ENCODE data around the gene ATG12. TPM values are rescaled to one million over a fixed set of nuclear protein-coding genes. Genes with fewer than 3 reads are reported as not detected.
A peak's percentile ranks its signal among the peaks of the same experiment; 100 is the strongest.

ATG12 gene
- total RNA-seq, 1 experiment from 2014 or later: 39.9 TPM

DNA sequence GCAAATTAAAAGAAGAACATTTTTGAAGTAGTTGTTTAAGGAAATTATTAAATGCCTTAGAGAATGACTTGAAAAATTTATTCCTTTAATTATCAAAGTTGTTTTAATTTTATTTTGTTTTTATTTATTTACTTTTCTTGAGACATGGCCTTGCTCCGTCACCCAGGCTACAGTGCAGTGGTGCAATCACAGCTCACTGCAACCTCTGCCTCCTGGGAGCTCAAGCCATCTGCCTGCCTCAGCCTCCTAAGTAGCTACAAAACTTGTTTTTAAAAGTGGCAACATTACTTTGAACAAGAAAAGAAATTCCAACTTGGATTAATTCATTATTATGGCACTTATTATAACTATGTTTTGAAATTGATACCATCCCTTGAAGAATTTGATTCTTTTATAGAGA, 53.9 kb downstream of the ATG12 start:
- Mint-ChIP-seq H3K36me3 (no peaks in the 10 kb centered on the region), H3K4me3 (no peak overlapping the region), H3K27ac (no peak overlapping the region), H3K27me3 (ENCODE audit: low read depth) (no peaks in the 10 kb centered on the region), H3K4me1 (peaks cover 17% of the 10 kb centered on the region), H3K9me3 (peaks cover 16% of the 10 kb centered on the region)
- TF ChIP-seq SP1 (CRISPR knock-in tag; conservative IDR thresholded peaks at IDR 0.05) (no peak), RELA (CRISPR knock-in tag; IDR thresholded peaks at IDR 0.05; ENCODE audit: borderline replicate concordance) (no peak), EMX1 (CRISPR knock-in tag; IDR thresholded peaks at IDR 0.05) (no peak), ZNF671 (CRISPR knock-in tag; IDR thresholded peaks at IDR 0.05) (no peak), GTF2I (CRISPR knock-in tag; conservative IDR thresholded peaks at IDR 0.05) (no peak), SMAD3 (CRISPR knock-in tag; IDR thresholded peaks at IDR 0.05; ENCODE audit: borderline replicate concordance) (no peak), NFYB (CRISPR knock-in tag; conservative IDR thresholded peaks at IDR 0.05; ENCODE audit: low read depth) (no peak)
- ATAC-seq: no peak
- ChIA-PET POLR2A (no interaction called here), CTCF (no interaction called here)
- DNase-seq (ENCODE audit: low spot score): no peak

DNA sequence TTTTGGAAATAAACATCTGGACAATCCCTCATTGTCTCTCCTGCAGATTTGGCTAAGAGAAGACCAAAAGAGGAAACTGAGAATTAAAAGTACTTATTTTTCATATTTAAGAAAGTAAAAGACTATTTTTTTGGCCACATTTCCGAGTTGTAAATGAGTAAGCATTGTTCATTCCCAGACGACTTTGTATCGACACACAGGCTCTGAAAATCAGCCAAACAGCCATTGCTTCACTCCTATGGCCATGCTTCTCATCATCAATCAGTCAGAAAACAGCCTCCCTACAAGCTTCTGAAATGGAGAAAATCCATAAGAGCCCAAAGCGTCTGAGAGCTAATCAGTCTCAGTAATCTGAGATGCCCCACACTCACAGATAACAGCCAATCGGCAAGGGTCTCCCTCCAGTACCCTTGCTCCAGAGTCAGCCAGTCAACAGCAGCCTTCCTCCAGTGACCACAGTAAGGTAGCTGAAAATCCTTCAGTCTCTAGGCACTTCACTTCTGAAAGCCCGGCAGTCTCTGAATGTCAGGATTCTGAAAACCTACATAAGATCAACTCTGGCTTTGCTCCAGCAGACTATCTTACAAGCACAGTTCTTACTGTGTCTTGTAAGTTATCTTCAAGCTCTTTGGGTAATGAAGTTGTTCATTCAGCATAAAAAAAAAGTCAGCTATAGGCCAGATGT, 55.8 kb downstream of the ATG12 start:
- Mint-ChIP-seq H3K4me3 (no peak overlapping the region), H3K9me3 (peaks cover 15% of the 10 kb centered on the region), H3K4me1 (peaks cover 17% of the 10 kb centered on the region), H3K27ac (peak overlapping the region; percentile 54), H3K36me3 (no peaks in the 10 kb centered on the region), H3K27me3 (ENCODE audit: low read depth) (no peaks in the 10 kb centered on the region)
- CTCF ChIA-PET: interaction anchor here (0.7 to 1.3 kb wide), 4 partner anchors 16 to 169 kb away, joined by 3 to 8 read pairs (median 3); no protein-coding TSS in a partner anchor
- TF ChIP-seq ZNF263 (CRISPR knock-in tag; IDR thresholded peaks at IDR 0.05; ENCODE audit: low read depth) (no peak), IRF1 (CRISPR knock-in tag; IDR thresholded peaks at IDR 0.05) (no peak), HMGXB4 (CRISPR knock-in tag; IDR thresholded peaks at IDR 0.05) (no peak), ZSCAN18 (CRISPR knock-in tag; IDR thresholded peaks at IDR 0.05) (no peak)
- TF ChIP-seq, protein P1, sequence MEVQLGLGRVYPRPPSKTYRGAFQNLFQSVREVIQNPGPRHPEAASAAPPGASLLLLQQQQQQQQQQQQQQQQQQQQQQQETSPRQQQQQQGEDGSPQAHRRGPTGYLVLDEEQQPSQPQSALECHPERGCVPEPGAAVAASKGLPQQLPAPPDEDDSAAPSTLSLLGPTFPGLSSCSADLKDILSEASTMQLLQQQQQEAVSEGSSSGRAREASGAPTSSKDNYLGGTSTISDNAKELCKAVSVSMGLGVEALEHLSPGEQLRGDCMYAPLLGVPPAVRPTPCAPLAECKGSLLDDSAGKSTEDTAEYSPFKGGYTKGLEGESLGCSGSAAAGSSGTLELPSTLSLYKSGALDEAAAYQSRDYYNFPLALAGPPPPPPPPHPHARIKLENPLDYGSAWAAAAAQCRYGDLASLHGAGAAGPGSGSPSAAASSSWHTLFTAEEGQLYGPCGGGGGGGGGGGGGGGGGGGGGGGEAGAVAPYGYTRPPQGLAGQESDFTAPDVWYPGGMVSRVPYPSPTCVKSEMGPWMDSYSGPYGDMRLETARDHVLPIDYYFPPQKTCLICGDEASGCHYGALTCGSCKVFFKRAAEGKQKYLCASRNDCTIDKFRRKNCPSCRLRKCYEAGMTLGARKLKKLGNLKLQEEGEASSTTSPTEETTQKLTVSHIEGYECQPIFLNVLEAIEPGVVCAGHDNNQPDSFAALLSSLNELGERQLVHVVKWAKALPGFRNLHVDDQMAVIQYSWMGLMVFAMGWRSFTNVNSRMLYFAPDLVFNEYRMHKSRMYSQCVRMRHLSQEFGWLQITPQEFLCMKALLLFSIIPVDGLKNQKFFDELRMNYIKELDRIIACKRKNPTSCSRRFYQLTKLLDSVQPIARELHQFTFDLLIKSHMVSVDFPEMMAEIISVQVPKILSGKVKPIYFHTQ (CRISPR knock-in tag; IDR thresholded peaks at IDR 0.05): no peak
- TF ChIP-seq, protein P2, sequence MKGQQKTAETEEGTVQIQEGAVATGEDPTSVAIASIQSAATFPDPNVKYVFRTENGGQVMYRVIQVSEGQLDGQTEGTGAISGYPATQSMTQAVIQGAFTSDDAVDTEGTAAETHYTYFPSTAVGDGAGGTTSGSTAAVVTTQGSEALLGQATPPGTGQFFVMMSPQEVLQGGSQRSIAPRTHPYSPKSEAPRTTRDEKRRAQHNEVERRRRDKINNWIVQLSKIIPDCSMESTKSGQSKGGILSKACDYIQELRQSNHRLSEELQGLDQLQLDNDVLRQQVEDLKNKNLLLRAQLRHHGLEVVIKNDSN (CRISPR knock-in tag; IDR thresholded peaks at IDR 0.05): no peak
- peak; percentile 47 for DNase-seq (ENCODE audit: low spot score)
- ATAC-seq: peak; percentile 100
- POLR2A ChIA-PET: interaction anchor here (0.7 to 1.1 kb wide), 2 partner anchors 14 to 31 kb away, joined by 3 to 4 read pairs; partner anchors contain the start of gene CDO1

DNA sequence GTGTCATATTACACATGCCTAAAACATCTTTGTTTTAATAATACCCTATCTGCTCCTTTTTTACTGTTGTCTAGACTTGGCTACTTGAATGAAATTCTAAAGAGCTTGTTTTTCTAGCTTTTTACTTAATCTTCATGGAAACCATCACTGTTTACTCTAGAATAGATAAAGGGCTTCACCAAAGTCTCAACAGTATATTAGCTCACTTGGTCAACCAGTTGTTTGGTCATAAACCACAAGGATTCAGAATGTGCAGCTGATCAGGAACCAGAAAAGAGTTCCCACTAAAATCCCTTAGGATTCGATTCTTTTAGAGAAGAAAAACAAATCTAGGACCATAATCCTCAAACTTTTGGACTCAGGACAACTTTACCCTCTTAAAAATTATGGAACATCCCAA, 62.9 kb downstream of the ATG12 start:
- TF ChIP-seq ZNF425 (CRISPR knock-in tag; conservative IDR thresholded peaks at IDR 0.05): no peak
- no peak for TF ChIP-seq CBFB (CRISPR knock-in tag; IDR thresholded peaks at IDR 0.05; ENCODE audit: low read depth)
- TF ChIP-seq NFATC4 (CRISPR knock-in tag; IDR thresholded peaks at IDR 0.05): no peak
- H3K27ac Mint-ChIP-seq: no peak overlapping the region
- H3K4me3 Mint-ChIP-seq: no peak overlapping the region
- no peaks in the 10 kb centered on the region for H3K9me3 Mint-ChIP-seq
- ATAC-seq (no peak), DNase-seq (ENCODE audit: low spot score) (no peak)
- CTCF ChIA-PET: interaction anchor here (0.6 kb wide), 1 partner anchor 204 kb away, joined by 4 read pairs; no protein-coding TSS in a partner anchor
- POLR2A ChIA-PET: no interaction called here
- no peaks in the 10 kb centered on the region for H3K4me1 Mint-ChIP-seq
- no peaks in the 10 kb centered on the region for H3K27me3 Mint-ChIP-seq (ENCODE audit: low read depth)
- H3K36me3 Mint-ChIP-seq: no peaks in the 10 kb centered on the region

All from WTC11 (cell line).